Right atrium auricular region (tissue), 2 donors: ENCODE results near the gene LMAN2. TPM values are rescaled to one million over a fixed set of nuclear protein-coding genes. Genes with fewer than 3 reads are reported as not detected.

ENCODE experiments used
- DNase-seq: peaks from one replicate; pipeline ENCODE4 v3.0.0-alpha.2; 2019; ENCODE audit warnings: low spot score
- H3K27ac ChIP-seq, 2 donors: fragments of 200-600 bp; sonication (generic); 1 replicate in 1 of 2; 2 replicates in 1 of 2; pipeline ENCODE4 v1.5.1; 2016 to 2019
- H3K27me3 ChIP-seq, 2 donors: fragments of 200-600 bp; sonication (generic); one replicate each; pipeline versions ENCODE4 v1.5.1 to v1.6.0; 2017 to 2019
- H3K36me3 ChIP-seq: fragments of 200-600 bp; sonication (generic); one replicate; pipeline ENCODE4 v1.5.1; 2016
- H3K4me1 ChIP-seq, 2 donors: fragments of 200-600 bp; sonication (generic); one replicate each; pipeline versions ENCODE4 v1.5.1 to v1.6.0; 2017 to 2019
- H3K4me3 ChIP-seq, 2 donors: fragments of 200-600 bp; sonication (generic); 1 replicate in 1 of 2; 2 replicates in 1 of 2; pipeline ENCODE4 v1.5.1; 2017 to 2019; ENCODE audit warnings: mild to moderate bottlenecking in 1 of 2, moderate library complexity in 1 of 2
- H3K9me3 ChIP-seq, 2 donors: fragments of 200-600 bp; sonication (generic); one replicate each; pipeline ENCODE4 v1.5.1; 2019
- total RNA-seq, 2 donors: library from RNA; depleted of rRNA; stranded (reverse); fragments of >200 nt; gene quantifications; one replicate each; pipeline ENCODE4 v1.1.0, GENCODE V29; 2016
- TF ChIP-seq, protein P1 (sequence below), 2 donors: fragments of 200-600 bp; sonication (generic); IDR thresholded peaks; one replicate each; pipeline ENCODE4 v1.5.1; 2019; ENCODE audit warnings: antibody characterized with exemption in 2 of 2

The LMAN2 gene
- total RNA-seq, 2 donors from 2014 or later, result 128 to 134 TPM

DNA sequence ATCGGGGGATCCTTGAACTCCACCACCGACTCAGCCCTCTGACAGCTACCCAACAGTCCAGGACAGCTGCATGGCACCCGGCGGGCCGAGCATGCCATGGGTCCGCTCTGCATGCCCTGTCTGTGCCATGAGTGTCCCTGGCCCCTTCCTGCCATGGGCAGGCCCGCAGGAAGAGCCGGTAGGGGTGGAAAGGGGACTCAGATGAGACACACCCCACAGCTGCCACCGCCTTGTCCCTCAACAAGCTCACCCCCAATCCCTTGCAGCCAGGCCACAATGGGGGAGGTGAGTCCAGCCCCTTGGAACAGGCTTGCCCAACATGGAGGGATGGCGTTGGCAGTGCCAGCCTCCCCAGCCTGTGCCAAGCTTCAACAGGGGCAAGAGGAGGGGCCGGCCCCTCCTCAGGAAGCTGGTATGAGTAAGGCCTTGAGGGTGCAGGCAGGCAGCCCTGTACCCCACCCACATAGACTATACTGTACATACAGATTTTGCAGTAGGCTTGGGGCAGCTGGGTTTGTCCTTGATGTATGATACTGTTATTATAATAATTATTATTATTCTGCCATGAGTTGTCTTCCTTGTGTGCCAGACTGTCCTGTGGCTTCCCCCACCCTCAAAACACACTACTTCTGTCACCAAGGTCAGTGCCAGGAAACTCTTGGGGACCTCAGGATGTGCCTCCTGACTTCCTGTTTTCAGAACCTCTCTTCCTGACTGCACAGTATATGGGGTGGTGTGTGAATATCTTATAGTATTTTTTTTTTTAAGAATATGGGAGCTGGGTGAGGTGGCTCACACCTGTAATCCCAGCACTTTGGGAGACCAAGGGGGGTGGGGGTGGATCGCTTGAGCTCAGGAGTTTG lies 20.8 kb upstream of the LMAN2 start:
- peaks cover 0 to 22% of the 10 kb centered on the region in 2 donors for H3K4me1 ChIP-seq
- no peak overlapping the region for H3K4me3 ChIP-seq
- H3K27ac ChIP-seq, result no peak overlapping the region
- H3K9me3 ChIP-seq, result no peaks in the 10 kb centered on the region
- DNase-seq, result no peak
- no peaks in the 10 kb centered on the region for H3K27me3 ChIP-seq
- H3K36me3 ChIP-seq, result no peaks in the 10 kb centered on the region
- TF ChIP-seq, protein P1, sequence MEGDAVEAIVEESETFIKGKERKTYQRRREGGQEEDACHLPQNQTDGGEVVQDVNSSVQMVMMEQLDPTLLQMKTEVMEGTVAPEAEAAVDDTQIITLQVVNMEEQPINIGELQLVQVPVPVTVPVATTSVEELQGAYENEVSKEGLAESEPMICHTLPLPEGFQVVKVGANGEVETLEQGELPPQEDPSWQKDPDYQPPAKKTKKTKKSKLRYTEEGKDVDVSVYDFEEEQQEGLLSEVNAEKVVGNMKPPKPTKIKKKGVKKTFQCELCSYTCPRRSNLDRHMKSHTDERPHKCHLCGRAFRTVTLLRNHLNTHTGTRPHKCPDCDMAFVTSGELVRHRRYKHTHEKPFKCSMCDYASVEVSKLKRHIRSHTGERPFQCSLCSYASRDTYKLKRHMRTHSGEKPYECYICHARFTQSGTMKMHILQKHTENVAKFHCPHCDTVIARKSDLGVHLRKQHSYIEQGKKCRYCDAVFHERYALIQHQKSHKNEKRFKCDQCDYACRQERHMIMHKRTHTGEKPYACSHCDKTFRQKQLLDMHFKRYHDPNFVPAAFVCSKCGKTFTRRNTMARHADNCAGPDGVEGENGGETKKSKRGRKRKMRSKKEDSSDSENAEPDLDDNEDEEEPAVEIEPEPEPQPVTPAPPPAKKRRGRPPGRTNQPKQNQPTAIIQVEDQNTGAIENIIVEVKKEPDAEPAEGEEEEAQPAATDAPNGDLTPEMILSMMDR (IDR thresholded peaks at IDR 0.05), result no peak

DNA sequence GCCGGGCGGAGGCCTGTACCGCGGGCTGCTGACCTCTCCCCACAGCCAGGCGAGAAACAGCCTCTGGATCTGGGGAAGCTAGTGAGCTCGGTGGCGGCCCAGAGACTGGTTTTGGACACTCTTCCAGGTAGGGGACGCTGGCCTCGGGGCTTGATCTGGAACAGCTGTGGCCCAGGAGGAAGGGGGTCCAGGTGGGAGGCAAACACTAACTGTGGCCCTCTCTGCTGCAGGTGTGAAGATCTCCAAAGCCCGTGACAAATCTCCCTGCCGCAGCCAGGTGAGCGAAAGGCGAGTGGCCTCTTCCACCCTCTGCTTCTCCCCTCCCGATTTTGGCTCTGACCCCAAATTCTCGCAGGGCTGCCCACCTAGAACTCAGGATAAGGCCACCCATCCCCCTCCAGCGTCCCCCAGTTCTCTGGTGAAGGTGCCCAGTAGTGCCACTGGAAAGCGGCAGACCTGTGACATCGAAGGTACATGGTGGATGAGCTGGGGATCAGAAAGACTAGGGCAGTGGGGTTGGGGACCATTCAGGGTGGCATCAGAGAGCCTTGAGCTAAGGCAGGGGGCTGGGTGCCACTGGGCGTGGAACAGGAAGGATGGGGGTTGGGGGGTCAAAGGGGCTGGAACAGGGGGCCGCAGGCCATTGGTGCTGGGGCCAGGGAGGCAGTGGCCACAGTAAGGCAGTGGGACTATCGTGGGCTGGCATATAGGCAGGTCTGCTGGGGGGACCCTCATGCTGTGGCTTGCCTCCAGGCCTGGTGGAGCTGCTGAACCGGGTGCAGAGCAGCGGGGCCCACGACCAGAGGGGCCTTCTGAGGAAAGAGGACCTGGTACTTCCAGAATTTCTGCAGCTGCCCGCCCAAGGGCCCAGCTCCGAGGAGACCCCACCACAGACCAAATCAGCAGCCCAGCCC lies 19.9 kb upstream of the LMAN2 start:
- Histone ChIP-seq H3K27ac (no peak overlapping the region), H3K9me3 (no peaks in the 10 kb centered on the region), H3K36me3 (no peaks in the 10 kb centered on the region), H3K27me3 (no peaks in the 10 kb centered on the region), H3K4me3 (peak overlapping the region; percentile 32 to 36), H3K4me1 (peaks cover 0 to 28% of the 10 kb centered on the region in 2 donors)
- no peak for DNase-seq
- TF ChIP-seq, protein P1 (IDR thresholded peaks at IDR 0.05), result no peak

DNA sequence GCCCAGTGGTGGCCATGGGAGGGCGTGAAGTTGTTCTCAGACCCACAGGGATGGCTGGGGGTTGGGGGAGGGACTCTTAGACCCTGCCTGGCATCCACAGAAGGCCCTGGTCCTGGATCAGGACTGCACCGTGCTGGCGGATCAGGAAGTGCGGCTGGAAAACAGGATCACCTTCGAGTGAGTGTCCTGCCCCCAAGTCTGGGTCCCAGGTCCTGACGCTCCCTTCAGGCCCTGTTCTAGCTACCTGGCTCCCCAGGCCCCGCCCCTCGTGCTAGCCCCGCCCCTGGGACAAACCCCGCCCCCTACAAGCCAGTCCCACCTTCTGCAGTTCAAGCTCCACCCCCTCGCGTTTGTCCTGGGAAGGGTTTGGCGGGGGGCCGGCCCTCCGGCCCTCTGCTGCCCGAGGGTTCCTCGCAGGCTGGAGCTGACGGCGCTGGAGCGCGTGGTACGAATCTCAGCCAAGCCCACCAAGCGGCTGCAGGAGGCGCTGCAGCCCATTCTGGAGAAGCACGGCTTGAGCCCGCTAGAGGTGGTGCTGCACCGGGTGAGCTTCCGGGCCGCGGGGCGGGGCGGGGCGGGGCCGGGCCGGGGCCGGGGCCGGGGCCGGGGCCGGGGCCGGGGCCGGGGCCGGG lies 19.1 kb upstream of the LMAN2 start:
- Histone ChIP-seq H3K27me3 (no peaks in the 10 kb centered on the region), H3K36me3 (no peaks in the 10 kb centered on the region), H3K27ac (no peak overlapping the region), H3K4me1 (peaks cover 0 to 36% of the 10 kb centered on the region in 2 donors), H3K9me3 (no peaks in the 10 kb centered on the region), H3K4me3 (peak overlapping the region; percentile 32 to 36)
- peak; percentile 73 for DNase-seq
- TF ChIP-seq, protein P1 (IDR thresholded peaks at IDR 0.05), result peak in 1 of 2 donors; percentile 54

DNA sequence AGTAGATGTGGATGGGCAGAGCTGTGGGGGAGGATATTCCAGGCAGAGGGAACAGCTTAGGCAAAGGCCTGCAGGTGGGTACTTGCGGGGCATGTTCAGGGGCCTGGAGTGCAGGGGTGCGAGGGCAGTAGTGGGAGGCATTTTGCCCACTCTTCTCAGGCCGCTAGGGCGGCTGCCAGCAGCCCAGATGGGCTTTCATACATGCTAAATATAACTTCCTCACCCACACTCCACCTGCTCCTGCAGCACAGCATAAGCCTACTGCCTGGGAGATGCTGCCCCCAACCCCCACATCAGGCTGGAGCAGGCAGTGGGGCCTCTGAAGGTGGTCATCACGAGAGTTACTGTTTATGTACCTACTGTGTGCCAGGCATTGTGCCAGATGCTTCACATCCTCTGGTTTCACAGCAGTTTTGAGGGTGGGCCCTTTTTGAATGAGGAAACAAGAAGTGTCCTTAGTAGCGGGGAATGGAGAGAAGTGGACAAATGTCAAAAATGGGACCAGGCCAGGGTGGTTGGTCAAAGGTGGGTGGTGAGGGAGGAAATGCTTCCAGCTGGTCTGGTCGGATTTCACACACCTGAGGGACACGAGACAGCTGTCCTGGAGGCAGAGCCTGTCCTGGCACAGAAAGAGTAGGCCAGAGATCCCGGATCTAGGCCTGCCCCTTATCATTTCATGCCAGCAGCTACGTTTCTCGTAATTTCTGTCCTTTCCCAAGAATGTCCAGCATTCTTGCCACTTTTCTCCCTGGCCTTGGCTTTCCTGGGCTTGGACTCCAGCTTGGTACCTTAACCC lies 18.4 kb upstream of the LMAN2 start:
- Histone ChIP-seq H3K9me3 (no peaks in the 10 kb centered on the region), H3K27ac (no peak overlapping the region), H3K4me3 (no peak overlapping the region), H3K36me3 (no peaks in the 10 kb centered on the region), H3K4me1 (peaks cover 0 to 36% of the 10 kb centered on the region in 2 donors), H3K27me3 (no peaks in the 10 kb centered on the region)
- TF ChIP-seq, protein P1 (IDR thresholded peaks at IDR 0.05), result no peak
- DNase-seq, result no peak
